ENCODE measurements around the gene CDC42BPG. TPM values are rescaled to one million over a fixed set of nuclear protein-coding genes. Genes with fewer than 3 reads are reported as not detected.

CDC42BPG gene
- total RNA-seq, 1 experiment from 2014 or later: 0.15 TPM

DNA sequence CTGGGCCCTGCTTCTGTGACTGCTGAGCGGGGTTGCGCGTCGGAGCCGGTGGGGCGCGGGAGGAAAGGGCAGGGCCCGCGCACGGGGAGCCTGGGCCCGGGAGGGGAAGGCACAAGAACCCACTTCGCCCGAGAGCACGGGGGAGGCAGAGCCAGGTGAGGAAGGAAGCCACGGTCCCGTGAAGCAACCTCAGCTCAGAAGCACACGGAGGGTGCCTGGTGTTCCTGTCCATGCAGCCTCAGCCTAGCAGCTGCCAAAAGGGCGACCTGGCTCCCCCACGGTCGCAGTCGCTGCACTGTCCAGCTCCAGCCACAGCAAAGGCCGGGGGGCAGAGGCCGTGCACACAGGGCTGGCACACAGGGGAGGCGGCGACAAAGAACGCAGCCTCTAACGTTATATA, 9.3 kb upstream of the CDC42BPG start:
- peak overlapping the region; percentile 95 for H3K27ac ChIP-seq (ENCODE audit: low read length)
- no peaks in the 10 kb centered on the region for H3K9me2 ChIP-seq (replicated peaks; ENCODE audit: insufficient read depth, low read length)
- H3K9ac ChIP-seq (ENCODE audit: low read length): no peak overlapping the region; the same call in 1 of the 2 replicates
- no peak overlapping the region for H3K4me3 ChIP-seq (ENCODE audit: low read length)
- H3K36me3 ChIP-seq (ENCODE audit: insufficient read depth, low read length): no peaks in the 10 kb centered on the region
- no peak overlapping the region for H2AFZ ChIP-seq (ENCODE audit: low read length)
- DNase-seq: no peak
- no peaks in the 10 kb centered on the region for H3K27me3 ChIP-seq (ENCODE audit: low read length)
- peaks cover 65% of the 10 kb centered on the region for H3K4me1 ChIP-seq (ENCODE audit: low read length)
- no peaks in the 10 kb centered on the region for H4K20me1 ChIP-seq (ENCODE audit: insufficient read depth, low read depth, low read length)
- H3K4me2 ChIP-seq (ENCODE audit: low read depth, low read length, poor library complexity, severe bottlenecking): no peak overlapping the region
- H3K9me3 ChIP-seq (ENCODE audit: low read length): no peaks in the 10 kb centered on the region
- H3K79me2 ChIP-seq (ENCODE audit: low read length): no peaks in the 10 kb centered on the region

- Histone ChIP-seq H3K4me2 (ENCODE audit: low read depth, low read length, poor library complexity, severe bottlenecking) (peak overlapping the region; percentile 62), H3K9ac (ENCODE audit: low read length) (peak overlapping the region; percentile 61), H3K4me1 (ENCODE audit: low read length) (peaks cover 72% of the 10 kb centered on the region), H3K79me2 (ENCODE audit: low read length) (no peaks in the 10 kb centered on the region), H3K9me3 (ENCODE audit: low read length) (no peaks in the 10 kb centered on the region), H2AFZ (ENCODE audit: low read length) (no peak overlapping the region), H4K20me1 (ENCODE audit: insufficient read depth, low read depth, low read length) (no peaks in the 10 kb centered on the region), H3K27ac (ENCODE audit: low read length) (peak overlapping the region; percentile 95), H3K4me3 (ENCODE audit: low read length) (no peak overlapping the region), H3K9me2 (replicated peaks; ENCODE audit: insufficient read depth, low read length) (no peaks in the 10 kb centered on the region), H3K36me3 (ENCODE audit: insufficient read depth, low read length) (no peaks in the 10 kb centered on the region), H3K27me3 (ENCODE audit: low read length) (no peaks in the 10 kb centered on the region)
- DNase-seq: no peak
Measured at GRCh38 chr11:64852804-64853509, 8.5 kb upstream of the CDC42BPG start.

DNA sequence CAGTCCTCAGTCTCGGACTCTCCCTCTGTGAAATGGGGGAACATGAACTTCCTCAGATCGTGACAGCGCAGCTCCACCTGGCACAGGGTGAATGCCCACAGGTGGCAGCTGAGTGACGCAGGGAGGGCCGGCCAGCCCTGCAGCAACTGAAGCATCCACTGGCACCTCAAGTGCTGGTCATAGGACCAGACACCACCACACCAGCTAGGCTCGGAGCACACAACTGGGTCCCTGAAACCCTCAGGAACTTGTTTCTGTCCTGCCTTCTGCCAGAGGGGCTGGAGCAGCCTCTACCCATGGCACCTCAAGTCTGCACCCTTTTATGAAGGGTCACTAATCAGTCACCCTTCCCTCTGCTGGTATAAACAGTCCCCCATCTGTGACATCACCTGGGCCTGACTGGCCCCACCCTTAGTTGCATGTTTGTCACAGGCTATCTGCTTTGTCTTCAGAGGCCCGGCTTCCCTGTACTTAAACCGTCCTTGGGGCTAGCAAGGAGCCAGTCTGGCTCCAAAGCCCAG, 7.4 kb upstream of the CDC42BPG start:
- Histone ChIP-seq H3K9ac (ENCODE audit: low read length) (peak overlapping the region; percentile 61), H2AFZ (ENCODE audit: low read length) (no peak overlapping the region), H3K4me1 (ENCODE audit: low read length) (peaks cover 81% of the 10 kb centered on the region), H3K4me3 (ENCODE audit: low read length) (peak overlapping the region; percentile 31; the same call in 1 of the 2 replicates), H3K27me3 (ENCODE audit: low read length) (no peaks in the 10 kb centered on the region), H3K27ac (ENCODE audit: low read length) (peak overlapping the region; percentile 95), H3K79me2 (ENCODE audit: low read length) (no peaks in the 10 kb centered on the region), H4K20me1 (ENCODE audit: insufficient read depth, low read depth, low read length) (no peaks in the 10 kb centered on the region), H3K36me3 (ENCODE audit: insufficient read depth, low read length) (no peaks in the 10 kb centered on the region), H3K9me3 (ENCODE audit: low read length) (no peaks in the 10 kb centered on the region), H3K9me2 (replicated peaks; ENCODE audit: insufficient read depth, low read length) (no peaks in the 10 kb centered on the region), H3K4me2 (ENCODE audit: low read depth, low read length, poor library complexity, severe bottlenecking) (peak overlapping the region; percentile 62)
- peak; percentile 70 for DNase-seq

DNA sequence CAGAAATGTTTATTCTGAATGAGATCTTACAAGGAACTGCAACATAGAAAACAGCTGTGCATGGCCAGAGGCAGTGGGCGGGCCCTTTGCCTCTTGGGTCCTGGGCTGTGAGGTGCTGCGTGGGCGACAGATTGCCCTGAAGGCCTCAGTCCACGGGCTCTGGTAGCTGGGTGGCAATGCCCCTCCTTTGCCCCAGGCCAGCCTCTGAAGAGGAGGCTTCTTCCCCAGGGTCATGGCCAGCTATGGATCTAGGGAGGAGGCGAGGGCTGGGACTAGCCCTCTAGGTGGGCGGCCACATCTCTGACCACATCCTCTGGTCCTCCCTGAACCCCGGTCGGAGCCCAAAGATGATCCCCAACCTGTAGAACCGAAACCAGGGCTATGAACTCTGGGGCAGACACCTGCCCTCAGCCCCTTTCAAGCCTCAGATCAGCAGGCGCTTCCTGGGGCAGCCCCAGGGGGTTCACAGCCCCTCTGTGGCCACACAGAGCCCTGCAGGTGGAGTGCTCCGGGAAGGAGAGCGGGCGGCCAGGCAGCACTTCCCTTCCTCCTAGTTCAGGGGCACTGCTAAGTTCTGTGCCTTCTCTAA, 6.6 kb upstream of the CDC42BPG start:
- H3K27ac ChIP-seq (ENCODE audit: low read length): peak overlapping the region; percentile 95
- H3K79me2 ChIP-seq (ENCODE audit: low read length): no peaks in the 10 kb centered on the region
- peak overlapping the region; percentile 31 for H3K4me3 ChIP-seq (ENCODE audit: low read length)
- no peaks in the 10 kb centered on the region for H3K36me3 ChIP-seq (ENCODE audit: insufficient read depth, low read length)
- H3K4me2 ChIP-seq (ENCODE audit: low read depth, low read length, poor library complexity, severe bottlenecking): peak overlapping the region; percentile 62
- H4K20me1 ChIP-seq (ENCODE audit: insufficient read depth, low read depth, low read length): no peaks in the 10 kb centered on the region
- no peak overlapping the region for H2AFZ ChIP-seq (ENCODE audit: low read length)
- no peaks in the 10 kb centered on the region for H3K27me3 ChIP-seq (ENCODE audit: low read length)
- no peaks in the 10 kb centered on the region for H3K9me3 ChIP-seq (ENCODE audit: low read length)
- H3K9me2 ChIP-seq (replicated peaks; ENCODE audit: insufficient read depth, low read length): no peaks in the 10 kb centered on the region
- DNase-seq: peak; percentile 89
- H3K4me1 ChIP-seq (ENCODE audit: low read length): peaks cover 81% of the 10 kb centered on the region
- H3K9ac ChIP-seq (ENCODE audit: low read length): peak overlapping the region; percentile 61

DNA sequence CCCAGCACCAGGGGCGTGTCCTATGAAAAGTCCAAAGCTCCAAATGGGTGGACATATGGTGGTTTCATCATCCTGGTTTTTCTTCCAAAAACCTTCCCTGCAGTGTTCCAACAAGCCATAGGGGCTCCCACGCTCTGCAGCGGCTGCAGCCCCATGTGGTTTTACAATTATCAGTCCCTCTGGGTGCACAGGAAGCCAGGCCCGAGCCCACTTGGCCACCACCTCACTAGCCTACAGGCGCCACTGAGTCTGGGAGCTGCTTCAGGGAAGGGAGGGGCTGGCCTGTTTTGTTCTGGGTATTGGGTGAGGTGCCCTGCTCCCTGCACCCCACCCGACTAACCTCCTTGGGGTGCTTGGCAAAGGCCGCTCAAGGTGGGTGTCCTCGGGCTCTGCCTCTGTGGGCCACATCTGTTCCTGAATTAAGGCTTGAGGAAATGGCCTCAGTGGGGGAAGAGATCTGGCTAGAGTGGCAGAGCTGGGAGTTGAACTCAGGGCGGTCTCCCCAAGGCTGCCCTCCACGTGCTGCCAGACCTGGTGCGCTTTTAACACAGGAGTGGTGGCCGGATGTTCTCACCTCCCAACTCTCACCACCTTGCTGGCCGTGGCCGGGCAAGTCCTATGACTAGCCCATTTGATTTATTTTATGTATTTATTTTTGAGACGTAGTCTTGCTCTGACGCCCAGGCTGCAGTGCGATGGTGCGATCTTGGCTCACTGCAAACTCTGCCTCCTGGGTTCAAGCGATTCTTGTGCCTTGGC, 5.3 kb upstream of the CDC42BPG start:
- H3K36me3 ChIP-seq (ENCODE audit: insufficient read depth, low read length): no peaks in the 10 kb centered on the region
- H3K27me3 ChIP-seq (ENCODE audit: low read length): no peaks in the 10 kb centered on the region
- H3K9ac ChIP-seq (ENCODE audit: low read length): peak overlapping the region; percentile 58
- H3K9me3 ChIP-seq (ENCODE audit: low read length): no peaks in the 10 kb centered on the region
- H4K20me1 ChIP-seq (ENCODE audit: insufficient read depth, low read depth, low read length): no peaks in the 10 kb centered on the region
- no peak overlapping the region; the same call in 1 of the 2 replicates for H3K4me3 ChIP-seq (ENCODE audit: low read length)
- H2AFZ ChIP-seq (ENCODE audit: low read length): no peak overlapping the region
- H3K27ac ChIP-seq (ENCODE audit: low read length): peak overlapping the region; percentile 95
- H3K4me2 ChIP-seq (ENCODE audit: low read depth, low read length, poor library complexity, severe bottlenecking): peak overlapping the region; percentile 50
- H3K9me2 ChIP-seq (replicated peaks; ENCODE audit: insufficient read depth, low read length): no peaks in the 10 kb centered on the region
- H3K79me2 ChIP-seq (ENCODE audit: low read length): no peaks in the 10 kb centered on the region
- DNase-seq: no peak
- H3K4me1 ChIP-seq (ENCODE audit: low read length): peaks cover 80% of the 10 kb centered on the region

DNA sequence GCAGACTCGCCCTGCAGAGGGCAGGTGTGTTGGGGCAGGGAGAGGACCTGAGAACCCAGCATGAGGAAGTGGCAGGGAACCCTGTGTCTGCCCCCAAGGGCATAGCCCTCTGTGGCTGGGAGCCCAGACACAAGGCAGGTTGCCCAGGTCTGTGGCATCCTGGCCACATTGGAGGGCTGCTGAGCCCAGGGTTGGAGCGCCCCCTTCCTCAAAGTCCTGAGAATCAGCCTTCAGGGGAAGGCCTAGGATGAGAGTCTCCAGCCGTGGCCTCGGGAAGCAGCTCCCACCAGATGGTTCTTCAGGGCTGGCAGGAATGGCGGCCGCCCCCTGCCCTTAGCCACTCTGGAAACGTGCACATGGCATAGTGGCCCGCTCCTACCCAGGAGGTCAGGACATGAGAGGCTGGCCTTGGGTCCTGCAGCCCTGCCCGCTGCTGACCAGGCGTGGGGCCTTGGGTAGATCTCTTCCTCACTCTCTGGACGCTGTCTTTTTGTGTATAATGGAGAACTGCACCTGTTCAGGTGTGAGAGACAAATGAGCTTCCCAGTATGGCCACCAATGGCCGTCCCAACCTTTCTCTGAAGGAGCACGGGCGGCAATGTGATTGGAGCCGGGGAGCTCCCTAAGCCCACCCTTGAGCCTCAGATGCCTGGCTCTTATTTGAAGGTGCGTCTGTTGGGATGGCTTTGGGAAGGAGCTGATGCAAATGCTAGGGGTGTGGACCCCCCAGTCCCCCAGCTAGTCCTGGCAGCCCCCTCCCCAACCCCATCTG, 4.6 kb upstream of the CDC42BPG start:
- peaks cover 79% of the 10 kb centered on the region for H3K4me1 ChIP-seq (ENCODE audit: low read length)
- H3K27ac ChIP-seq (ENCODE audit: low read length): peak overlapping the region; percentile 95
- H2AFZ ChIP-seq (ENCODE audit: low read length): no peak overlapping the region
- peak overlapping the region; percentile 58 for H3K9ac ChIP-seq (ENCODE audit: low read length)
- peak; percentile 92 for DNase-seq
- no peaks in the 10 kb centered on the region for H3K79me2 ChIP-seq (ENCODE audit: low read length)
- peak overlapping the region; percentile 50 for H3K4me2 ChIP-seq (ENCODE audit: low read depth, low read length, poor library complexity, severe bottlenecking)
- H3K9me3 ChIP-seq (ENCODE audit: low read length): no peaks in the 10 kb centered on the region
- H3K36me3 ChIP-seq (ENCODE audit: insufficient read depth, low read length): no peaks in the 10 kb centered on the region
- no peaks in the 10 kb centered on the region for H3K27me3 ChIP-seq (ENCODE audit: low read length)
- no peaks in the 10 kb centered on the region for H3K9me2 ChIP-seq (replicated peaks; ENCODE audit: insufficient read depth, low read length)
- no peaks in the 10 kb centered on the region for H4K20me1 ChIP-seq (ENCODE audit: insufficient read depth, low read depth, low read length)
- H3K4me3 ChIP-seq (ENCODE audit: low read length): peak overlapping the region; percentile 23; the same call in 1 of the 2 replicates

GRCh38 chr11:64848214-64848825, 3.9 kb upstream of the CDC42BPG start:
- Histone ChIP-seq H3K9ac (ENCODE audit: low read length) (peak overlapping the region; percentile 58), H3K9me3 (ENCODE audit: low read length) (no peaks in the 10 kb centered on the region), H2AFZ (ENCODE audit: low read length) (no peak overlapping the region), H3K79me2 (ENCODE audit: low read length) (no peaks in the 10 kb centered on the region), H3K9me2 (replicated peaks; ENCODE audit: insufficient read depth, low read length) (no peaks in the 10 kb centered on the region), H4K20me1 (ENCODE audit: insufficient read depth, low read depth, low read length) (no peaks in the 10 kb centered on the region), H3K36me3 (ENCODE audit: insufficient read depth, low read length) (no peaks in the 10 kb centered on the region), H3K27me3 (ENCODE audit: low read length) (no peaks in the 10 kb centered on the region), H3K4me3 (ENCODE audit: low read length) (peak overlapping the region; percentile 23; the same call in 1 of the 2 replicates), H3K27ac (ENCODE audit: low read length) (peak overlapping the region; percentile 95), H3K4me2 (ENCODE audit: low read depth, low read length, poor library complexity, severe bottlenecking) (peak overlapping the region; percentile 50), H3K4me1 (ENCODE audit: low read length) (peaks cover 74% of the 10 kb centered on the region)
- DNase-seq: no peak
